GM12878 (cell line): ENCODE results near the gene TDRD9. TPM values are rescaled to one million over a fixed set of nuclear protein-coding genes. Genes with fewer than 3 reads are reported as not detected.

Experiments
- ATAC-seq: fragments of 200-7000 bp; cut with Tn5 transposase; 3 replicates; pipeline ENCODE4 v1.9.1; 2020; ENCODE audit warnings: mild to moderate bottlenecking, moderate library complexity
- BruUV-seq: library from RNA; stranded (reverse); fragments of 400-500 nt; replicated peaks from 2 replicates; lab custom pipeline; 2021; lab: Mats Ljungman, UMichigan
- CTCF ChIA-PET: fragments of 300-600 bp; sonication (Branson Sonifier 250); formaldehyde crosslinking; extraction: SDS; loops from one replicate; lab custom pipeline; 2021; ENCODE audit warnings: inconsistent platforms; lab: Yijun Ruan, JAX
- POLR2A ChIA-PET: fragments of 350-600 bp; formaldehyde crosslinking; extraction: SDS; loops from one replicate; lab custom pipeline; 2021; ENCODE audit warnings: inconsistent platforms; lab: Charles Lee
- RAD21 ChIA-PET: fragments of 300-600 bp; sonication (Branson Sonifier 250); formaldehyde crosslinking; loops from one replicate; lab custom pipeline; 2023; ENCODE audit warnings: antibody characterized with exemption; ENCODE audit not compliant: unreplicated experiment; lab: Charles Lee
- SMC1A ChIA-PET: fragments of 300-600 bp; sonication (Branson Sonifier 250); formaldehyde crosslinking; loops from one replicate; lab custom pipeline; 2023; ENCODE audit not compliant: unreplicated experiment, uncharacterized antibody; lab: Charles Lee
- DNase-seq: peaks from one replicate; pipeline ENCODE4 v3.0.0-alpha.2; 2011; ENCODE audit warnings: low read depth, low spot score
- FAIRE-seq: peaks from 3 replicates; lab custom pipeline; 2011; peaks lifted over from hg19 to GRCh38; lab: Jason Lieb, UNC
- H2AFZ ChIP-seq: 2 replicates; pipeline ENCODE4 v1.6.0; 2011; ENCODE audit warnings: low read depth, low read length, control low read depth; ENCODE audit not compliant: control insufficient read depth
- H3K27ac ChIP-seq: 2 replicates; pipeline ENCODE4 v1.5.1; 2011; ENCODE audit warnings: control low read depth; ENCODE audit not compliant: control insufficient read depth, insufficient read depth
- H3K27me3 ChIP-seq, 2 experiments: replicated peaks in 1 of 2; 2 replicates each; pipeline versions ENCODE4 v1.6.0 to v1.6.1; 2011; ENCODE audit warnings: low read length in 1 of 2; ENCODE audit not compliant: control insufficient read depth in 2 of 2, insufficient read depth in 2 of 2
- H3K36me3 ChIP-seq, 2 experiments: 2 replicates each; pipeline ENCODE4 v1.5.1; 2011; ENCODE audit warnings: low read length in 1 of 2; ENCODE audit not compliant: control insufficient read depth in 2 of 2, insufficient read depth in 2 of 2
- H3K4me1 ChIP-seq: 2 replicates; pipeline ENCODE4 v1.6.1; 2011; ENCODE audit warnings: mild to moderate bottlenecking, low read length, moderate library complexity, mixed read lengths; ENCODE audit not compliant: control insufficient read depth, insufficient read depth
- H3K4me2 ChIP-seq: 2 replicates; pipeline ENCODE4 v1.6.0; 2011; ENCODE audit warnings: control low read depth; ENCODE audit not compliant: control insufficient read depth, insufficient read depth
- H3K4me3 ChIP-seq: fragments of 200-600 bp; sonication (generic); 2 replicates; pipeline ENCODE4 v1.5.1; 2016
- H3K79me2 ChIP-seq: 2 replicates; pipeline ENCODE4 v1.6.0; 2011; ENCODE audit warnings: low read length; ENCODE audit not compliant: control insufficient read depth, insufficient read depth
- H3K9ac ChIP-seq: 2 replicates; pipeline ENCODE4 v1.8.0; 2011; ENCODE audit warnings: low read length, control low read depth, mixed read lengths; ENCODE audit not compliant: control insufficient read depth, insufficient read depth
- H3K9me3 ChIP-seq: replicated peaks from 3 replicates; pipeline ENCODE4 v1.5.1; 2011; ENCODE audit warnings: mild to moderate bottlenecking, low read length; ENCODE audit not compliant: control insufficient read depth, insufficient read depth
- H4K20me1 ChIP-seq: 2 replicates; pipeline ENCODE4 v1.6.0; 2011; ENCODE audit not compliant: control insufficient read depth, insufficient read depth
- ATF7 ChIP-seq: fragments of 450-650 bp; IDR thresholded peaks from 2 replicates; pipeline ENCODE4 v1.6.1; 2016; ENCODE audit warnings: low read depth, mild to moderate bottlenecking
- BRCA1 ChIP-seq: IDR thresholded peaks from 2 replicates; pipeline ENCODE4 v1.6.1; 2011; ENCODE audit warnings: low read depth, low read length, improper control_type of control experiment
- ELK1 ChIP-seq: IDR thresholded peaks from 2 replicates; pipeline ENCODE4 v1.6.1; 2012; ENCODE audit warnings: low read depth, low read length, improper control_type of control experiment
- KAT2A ChIP-seq: conservative IDR thresholded peaks from 2 replicates; pipeline ENCODE4 v1.6.1; 2011; ENCODE audit warnings: low read depth, low read length; ENCODE audit not compliant: control insufficient read depth
- MTA2 ChIP-seq: fragments of 450-650 bp; IDR thresholded peaks from 2 replicates; pipeline ENCODE4 v1.6.1; 2016; ENCODE audit warnings: low read depth, mild to moderate bottlenecking, moderate library complexity
- MXI1 ChIP-seq: fragments of 150-350 bp; IDR thresholded peaks from 2 replicates; pipeline ENCODE4 v1.6.1; 2011; ENCODE audit warnings: low read depth, mild to moderate bottlenecking, inconsistent platforms, low read length, improper control_type of control experiment
- NR2C1 ChIP-seq: fragments of 450-650 bp; IDR thresholded peaks from 2 replicates; pipeline ENCODE4 v1.6.1; 2017; ENCODE audit warnings: antibody characterized with exemption, mild to moderate bottlenecking, moderate library complexity
- PAX8 ChIP-seq: fragments of 450-650 bp; IDR thresholded peaks from 2 replicates; pipeline ENCODE4 v1.6.1; 2017; ENCODE audit warnings: mild to moderate bottlenecking, moderate library complexity
- POLR2AphosphoS5 ChIP-seq: IDR thresholded peaks from 2 replicates; pipeline ENCODE4 v1.6.1; 2011; ENCODE audit warnings: mild to moderate bottlenecking, low read length, inconsistent platforms
- WGBS: methylation state at CpG from one replicate; pipeline ENCODE4 v1.1.6; 2016; ENCODE audit warnings: low lambda C conversion rate; ENCODE audit not compliant: insufficient replicate concordance, insufficient coverage; ENCODE audit errors: missing lambda C conversion rate; 5-methylcytosine and 5-hydroxymethylcytosine counted together
- in situ Hi-C: fragments of 300-500 bp; cut with MboI; formaldehyde crosslinking; loops from 9 replicates; pipeline ENCODE4 v1.14.3; 2018; ENCODE audit warnings: mixed read lengths
- intact Hi-C: fragments of 100-400 bp; cut with micrococcal nuclease; formaldehyde crosslinking; loops from one replicate; pipeline ENCODE4 v1.14.2; 2022; ENCODE audit not compliant: unreplicated experiment
- polyA plus RNA-seq, 11 experiments: library from polyadenylated mRNA; depleted of rRNA in 4 of 11; unstranded in 6 of 11; stranded (reverse) in 5 of 11; fragments of >200 nt; fragmentation: Nextera tagmentation in 4 of 11; fragmentation: Illumina TruSeq in 1 of 11; extraction: Ambion mirVana in 4 of 11; extraction: Trizol in 1 of 11; gene quantifications; 1 replicate in 1 of 11; 2 replicates in 10 of 11; pipeline versions ENCODE4 v1.2.1 to v1.2.3, GENCODE V29; 2011 to 2016; ENCODE audit warnings: inconsistent platforms in 2 of 11, missing spikeins in 2 of 11, low read depth in 1 of 11
- total RNA-seq, 4 experiments: library from RNA; depleted of rRNA in 3 of 4; stranded (reverse); fragments of >200 nt in 3 of 4; fragmentation: Illumina TruSeq in 1 of 4; extraction: Trizol in 1 of 4; gene quantifications; 2 replicates each; pipeline versions ENCODE4 v1.2.1 to v1.2.3, GENCODE V29; 2013 to 2021

The TDRD9 gene
- total and polyA plus RNA-seq, 10 of the 15 experiments (the other 5 are each of a cell fraction or from before 2014, with no cell fraction given): 0.12 TPM; not detected in 9

- FAIRE-seq (no peak), ATAC-seq (no peak), DNase-seq (no peak)
- Histone ChIP-seq H3K9ac (no peak overlapping the region), H3K36me3 (no peaks in the 10 kb centered on the region), H3K27ac (no peak overlapping the region), H3K4me2 (no peak overlapping the region), H3K4me3 (no peak overlapping the region), H3K27me3 (no peaks in the 10 kb centered on the region), H4K20me1 (no peaks in the 10 kb centered on the region), H3K9me3 (no peaks in the 10 kb centered on the region), H2AFZ (no peak overlapping the region), H3K4me1 (no peaks in the 10 kb centered on the region), H3K79me2 (no peaks in the 10 kb centered on the region)
- no TSS peak for BruUV-seq
- in situ Hi-C loops (no loop called here), intact Hi-C loops (no loop called here)
- TF ChIP-seq POLR2AphosphoS5 (no peak), MTA2 (no peak), MXI1 (no peak), KAT2A (no peak), ELK1 (no peak), BRCA1 (no peak), PAX8 (no peak), ATF7 (no peak), NR2C1 (no peak)
- ChIA-PET SMC1A (no interaction called here), CTCF (interaction anchor here (1.1 to 5.0 kb wide), 2 partner anchors 92 to 107 kb away, joined by 3 to 52 read pairs; no protein-coding TSS in a partner anchor), POLR2A (no interaction called here), RAD21 (no interaction called here)
- WGBS: 78% methylated on average over 9 of the region's 9 CpGs
These were observed 29.5 kb upstream of the TDRD9 start for GRCh38 chr14:103898711-103899110.
